HCT116 (cell line): Measurements from ENCODE around the gene POR. TPM values are rescaled to one million over a fixed set of nuclear protein-coding genes. Genes with fewer than 3 reads are reported as not detected.
"Not testable (repeated sequence)": the region's sequence is repeated elsewhere in the genome, so short reads cannot be mapped to it uniquely, and the experiment has no call there.

Source experiments
- ATAC-seq: fragments of 200-7000 bp; cut with Tn5 transposase; 2 replicates; pipeline ENCODE4 v1.9.1; 2020; ENCODE audit warnings: mild to moderate bottlenecking, moderate library complexity
- BruUV-seq: library from RNA; stranded (reverse); fragments of 400-500 nt; replicated peaks from 2 replicates; lab custom pipeline; 2021; lab: Mats Ljungman, UMichigan
- CTCF ChIA-PET: fragments of 300-600 bp; sonication (Branson Sonifier 250); formaldehyde crosslinking; loops from one replicate; lab custom pipeline; 2021; ENCODE audit warnings: antibody characterized with exemption; lab: Charles Lee
- POLR2A ChIA-PET: fragments of 300-600, 350-600 bp; sonication (Branson Sonifier 250); formaldehyde crosslinking; loops from one replicate; lab custom pipeline; 2021; ENCODE audit warnings: antibody characterized with exemption; lab: Charles Lee
- RAD21 ChIA-PET, 2 experiments: fragments of 300-600 bp; sonication (Branson Sonifier 250); formaldehyde crosslinking; loops; one replicate each; lab custom pipeline; 2023; ENCODE audit warnings: low total read pairs in 2 of 2; ENCODE audit not compliant: uncharacterized antibody in 2 of 2, unreplicated experiment in 2 of 2, low non-redundant PET in 1 of 2; lab: Charles Lee
- DNase-seq: peaks from one replicate; pipeline ENCODE4 v3.0.0-alpha.2; 2010; ENCODE audit warnings: low read depth, low spot score
- H2AFZ ChIP-seq: fragments of 200-600 bp; shearing (Covaris generic), sonication (generic); 2 replicates; pipeline ENCODE4 v1.6.1; 2017; ENCODE audit warnings: low read depth, mixed run types, mixed read lengths, antibody characterized with exemption, low read length; ENCODE audit not compliant: poor library complexity, severe bottlenecking
- H3K27ac ChIP-seq: 2 replicates; pipeline ENCODE4 v1.5.1; 2012; ENCODE audit warnings: low read depth, low read length
- H3K27me3 ChIP-seq: fragments of 200-600 bp; sonication (generic); 2 replicates; pipeline ENCODE4 v1.6.1; 2016; ENCODE audit warnings: mixed run types, low read length, mixed read lengths; ENCODE audit not compliant: insufficient read depth
- H3K36me3 ChIP-seq, 2 experiments: fragments of 200-500 bp in 1 of 2; fragments of 200-600 bp in 1 of 2; sonication (Bioruptor generic) in 1 of 2; sonication (generic) in 1 of 2; 2 replicates each; pipeline versions ENCODE4 v1.5.1 to v1.6.1; 2014 to 2016; ENCODE audit warnings: low read length in 2 of 2, inconsistent platforms in 1 of 2, mixed read lengths in 1 of 2, mixed run types in 1 of 2; ENCODE audit not compliant: insufficient read depth in 2 of 2, control insufficient read depth in 1 of 2
- H3K4me1 ChIP-seq, 2 experiments: fragments of 200-600 bp in 1 of 2; sonication (generic) in 1 of 2; 2 replicates each; pipeline versions ENCODE4 v1.5.1 to v1.6.1; 2012 to 2017; ENCODE audit warnings: low read length in 2 of 2, inconsistent platforms in 1 of 2, mild to moderate bottlenecking in 1 of 2, mixed read lengths in 1 of 2, mixed run types in 1 of 2, moderate library complexity in 1 of 2; ENCODE audit not compliant: insufficient read depth in 2 of 2, control insufficient read depth in 1 of 2
- H3K4me2 ChIP-seq: fragments of 200-600 bp; sonication (generic); 2 replicates; pipeline ENCODE4 v1.6.1; 2017; ENCODE audit warnings: mixed run types, low read length, mixed read lengths
- H3K4me3 ChIP-seq, 2 experiments: fragments of 200-600 bp in 1 of 2; sonication (generic) in 1 of 2; replicated peaks in 1 of 2; 2 replicates each; pipeline ENCODE4 v1.5.1; 2011 to 2016; ENCODE audit warnings: low read length in 2 of 2, control low read depth in 1 of 2, low read depth in 1 of 2, mild to moderate bottlenecking in 1 of 2, mixed read lengths in 1 of 2, mixed run types in 1 of 2
- H3K79me2 ChIP-seq: fragments of 200-600 bp; sonication (generic); 2 replicates; pipeline ENCODE4 v1.6.1; 2017; ENCODE audit warnings: mild to moderate bottlenecking, mixed run types, low read length, moderate library complexity, mixed read lengths; ENCODE audit not compliant: insufficient read depth
- H3K9ac ChIP-seq: fragments of 200-600 bp; sonication (generic); 2 replicates; pipeline ENCODE4 v1.6.1; 2016; ENCODE audit warnings: low read length, mixed read lengths
- H3K9me2 ChIP-seq: fragments of 200-600 bp; sonication (generic), shearing (Covaris generic); 2 replicates; pipeline ENCODE4 v1.6.1; 2017; ENCODE audit warnings: mixed run types, mild to moderate bottlenecking, moderate library complexity; ENCODE audit not compliant: insufficient read depth
- H3K9me3 ChIP-seq, 2 experiments: fragments of 200-500 bp in 1 of 2; fragments of 200-600 bp in 1 of 2; sonication (Bioruptor generic) in 1 of 2; sonication (generic) in 1 of 2; 2 replicates each; pipeline ENCODE4 v1.6.1; 2014 to 2017; ENCODE audit warnings: low read length in 2 of 2, mixed read lengths in 2 of 2, inconsistent platforms in 1 of 2, low read depth in 1 of 2, mild to moderate bottlenecking in 1 of 2, mixed run types in 1 of 2, moderate library complexity in 1 of 2; ENCODE audit not compliant: control insufficient read depth in 1 of 2, insufficient read depth in 1 of 2
- H4K20me1 ChIP-seq: fragments of 200-600 bp; sonication (generic), shearing (Covaris generic); 2 replicates; pipeline ENCODE4 v1.6.1; 2017; ENCODE audit warnings: mixed run types, mild to moderate bottlenecking, moderate library complexity; ENCODE audit not compliant: insufficient read depth
- JUND ChIP-seq: IDR thresholded peaks from 2 replicates; pipeline ENCODE4 v1.6.1; 2012
- RAD21 ChIP-seq: IDR thresholded peaks from 2 replicates; pipeline ENCODE4 v1.6.1; 2012; ENCODE audit warnings: low read depth, mild to moderate bottlenecking
- YY1 ChIP-seq: IDR thresholded peaks from 2 replicates; pipeline ENCODE4 v1.6.1; 2011; ENCODE audit warnings: low read length, low read depth, moderate library complexity, mild to moderate bottlenecking; ENCODE audit not compliant: insufficient replicate concordance; ENCODE audit errors: extremely low read depth
- intact Hi-C: fragments of 100-400 bp; cut with micrococcal nuclease; formaldehyde crosslinking; loops from 2 replicates; pipeline ENCODE4 v1.10.0; 2022
- total RNA-seq: library from RNA; stranded (reverse); gene quantifications from one replicate; pipeline ENCODE4 v1.2.1, GENCODE V29; 2021; ENCODE audit not compliant: unreplicated experiment
- TF ChIP-seq, protein P1 (sequence below), 3 experiments: fragments of 200-600 bp in 1 of 3; sonication (generic) in 1 of 3; IDR thresholded peaks in 2 of 3; conservative IDR thresholded peaks in 1 of 3; 2 replicates each; pipeline ENCODE4 v1.5.1; 2012 to 2017; ENCODE audit warnings: low read depth in 2 of 3, low read length in 2 of 3, antibody characterized with exemption in 1 of 3, borderline replicate concordance in 1 of 3, control low read depth in 1 of 3, mild to moderate bottlenecking in 1 of 3, mixed read lengths in 1 of 3, mixed run types in 1 of 3, moderate library complexity in 1 of 3; ENCODE audit not compliant: insufficient read depth in 1 of 3

Gene POR
- total RNA-seq, 1 experiment from 2014 or later, result 120 TPM

DNA sequence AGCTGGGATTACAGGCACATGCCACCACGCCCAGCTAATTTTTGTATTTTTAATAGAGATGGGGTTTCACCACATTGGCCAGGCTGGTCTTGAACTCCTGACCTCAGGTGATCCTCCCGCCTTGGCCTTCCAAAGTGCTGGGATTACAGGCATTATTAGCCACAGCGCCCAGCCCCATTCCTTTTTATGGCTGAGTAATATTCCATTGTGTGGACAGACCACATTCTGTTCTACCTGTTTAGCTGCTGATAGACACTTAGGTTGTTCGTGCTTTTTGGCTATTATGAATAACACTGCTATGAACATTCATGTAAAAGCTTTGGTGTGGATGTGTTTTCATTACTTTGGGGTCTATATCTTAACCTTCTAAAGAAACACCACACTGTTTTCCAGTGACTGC is 103.6 kb downstream of the POR start:
- H3K27ac ChIP-seq, H3K4me1 ChIP-seq, H4K20me1 ChIP-seq, H3K9ac ChIP-seq, intact Hi-C loops, POLR2A ChIA-PET, H3K9me3 ChIP-seq, ATAC-seq, BruUV-seq, DNase-seq, CTCF ChIA-PET, H2AFZ ChIP-seq, H3K9me2 ChIP-seq, H3K36me3 ChIP-seq, H3K4me3 ChIP-seq, H3K27me3 ChIP-seq, H3K79me2 ChIP-seq, H3K4me2 ChIP-seq: not testable (repeated sequence)
- RAD21 ChIA-PET, result interaction anchor here in 1 of 2 experiments (2.2 kb wide), 1 partner anchor 152 kb away, joined by 16 read pairs; no protein-coding TSS in a partner anchor

DNA sequence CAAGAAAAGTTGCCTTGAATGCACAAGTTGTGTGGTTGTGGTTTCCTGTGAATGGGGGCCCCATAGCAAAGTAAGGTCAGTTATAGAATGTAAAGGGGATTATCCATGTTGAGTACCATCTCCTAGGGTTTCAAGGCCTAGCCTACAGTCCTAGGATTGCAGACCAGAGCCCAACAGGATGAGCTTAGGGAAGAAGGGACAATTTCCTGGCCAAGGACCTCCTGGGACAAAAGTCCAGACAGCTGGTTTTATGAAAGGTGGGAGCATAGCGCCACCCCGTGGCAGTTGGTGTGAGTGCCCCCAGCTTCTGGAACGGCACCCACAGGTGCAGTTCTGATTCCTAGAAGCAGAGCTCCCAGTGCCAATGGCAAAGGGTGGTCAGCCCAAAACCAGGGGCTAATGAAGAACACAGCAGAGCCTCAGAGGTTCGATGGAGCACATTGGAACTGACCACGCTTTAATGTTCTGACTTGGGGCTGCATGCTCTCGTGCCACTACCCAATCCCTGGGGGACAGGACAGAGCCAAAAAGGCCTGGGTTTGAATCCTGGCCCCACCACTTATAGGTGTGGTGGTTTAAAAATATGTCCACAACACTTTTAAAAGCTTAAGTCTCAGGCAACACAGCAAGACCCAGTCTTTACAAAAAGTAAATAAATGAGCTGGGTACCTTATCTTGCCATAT is 105.2 kb downstream of the POR start:
- no peaks in the 10 kb centered on the region for H3K79me2 ChIP-seq
- H3K27me3 ChIP-seq, result no peaks in the 10 kb centered on the region
- DNase-seq, result peak; percentile 47
- no peaks in the 10 kb centered on the region for H3K9me3 ChIP-seq
- no peak overlapping the region for H3K9ac ChIP-seq
- TF ChIP-seq JUND (no peak), YY1 (peak; percentile 19), RAD21 (peak; percentile 97)
- TF ChIP-seq, protein P1, sequence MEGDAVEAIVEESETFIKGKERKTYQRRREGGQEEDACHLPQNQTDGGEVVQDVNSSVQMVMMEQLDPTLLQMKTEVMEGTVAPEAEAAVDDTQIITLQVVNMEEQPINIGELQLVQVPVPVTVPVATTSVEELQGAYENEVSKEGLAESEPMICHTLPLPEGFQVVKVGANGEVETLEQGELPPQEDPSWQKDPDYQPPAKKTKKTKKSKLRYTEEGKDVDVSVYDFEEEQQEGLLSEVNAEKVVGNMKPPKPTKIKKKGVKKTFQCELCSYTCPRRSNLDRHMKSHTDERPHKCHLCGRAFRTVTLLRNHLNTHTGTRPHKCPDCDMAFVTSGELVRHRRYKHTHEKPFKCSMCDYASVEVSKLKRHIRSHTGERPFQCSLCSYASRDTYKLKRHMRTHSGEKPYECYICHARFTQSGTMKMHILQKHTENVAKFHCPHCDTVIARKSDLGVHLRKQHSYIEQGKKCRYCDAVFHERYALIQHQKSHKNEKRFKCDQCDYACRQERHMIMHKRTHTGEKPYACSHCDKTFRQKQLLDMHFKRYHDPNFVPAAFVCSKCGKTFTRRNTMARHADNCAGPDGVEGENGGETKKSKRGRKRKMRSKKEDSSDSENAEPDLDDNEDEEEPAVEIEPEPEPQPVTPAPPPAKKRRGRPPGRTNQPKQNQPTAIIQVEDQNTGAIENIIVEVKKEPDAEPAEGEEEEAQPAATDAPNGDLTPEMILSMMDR (IDR thresholded peaks at IDR 0.05 in 2 of 3, conservative IDR thresholded peaks at IDR 0.05 in 1 of 3; ENCODE audit: borderline replicate concordance in 1 of 3, insufficient read depth in 1 of 3, low read depth in 2 of 3, low read length in 2 of 3), result peak; percentile 86 to 97 (median 90)
- RAD21 ChIA-PET, result interaction anchor here (0.6 to 2.3 kb wide), 6 partner anchors 82 to 973 kb away, joined by 3 to 22 read pairs (median 6); no protein-coding TSS in a partner anchor
- 0 out of 4 replicates have a peak, but pooled peaks cover 0 to 2% of the 10 kb centered on the region in 2 experiments for H3K36me3 ChIP-seq
- no peaks in the 10 kb centered on the region for H4K20me1 ChIP-seq
- no peaks in the 10 kb centered on the region for H3K4me1 ChIP-seq
- intact Hi-C loops, result loop anchor here (1.0 to 10.0 kb wide), 2 partner anchors 154 to 255 kb away; no protein-coding TSS in a partner anchor
- H3K27ac ChIP-seq, result no peak overlapping the region
- CTCF ChIA-PET, result interaction anchor here (0.6 to 3.9 kb wide), 16 partner anchors 9 to 294 kb away, joined by 3 to 72 read pairs (median 4); no protein-coding TSS in a partner anchor
- peak; percentile 93 for ATAC-seq
- H3K4me3 ChIP-seq, result no peak overlapping the region
- H3K9me2 ChIP-seq, result no peaks in the 10 kb centered on the region
- POLR2A ChIA-PET, result interaction anchor here (0.6 to 1.5 kb wide), 3 partner anchors 154 to 243 kb away, joined by 3 to 4 read pairs (median 4); no protein-coding TSS in a partner anchor
- no peak overlapping the region for H3K4me2 ChIP-seq
- H2AFZ ChIP-seq, result no peak overlapping the region
- BruUV-seq, result no TSS peak
